NCI-H226 (cell line): Measurements from ENCODE around the gene JMJD1C.
"Not testable (repeated sequence)": the region's sequence is repeated elsewhere in the genome, so short reads cannot be mapped to it uniquely, and the experiment has no call there.

ENCODE experiments used
- DNase-seq: peaks from one replicate; pipeline ENCODE4 v3.0.0-alpha.2; 2015

Gene JMJD1C

GRCh38 chr10:63392224-63392623, 73.6 kb downstream of the JMJD1C start:
- no peak for DNase-seq

- DNase-seq, result no peak
These were observed 74.0 kb downstream of the JMJD1C start for GRCh38 chr10:63391812-63392211.

- no peak for DNase-seq
These were observed 75.3 kb downstream of the JMJD1C start for GRCh38 chr10:63390521-63390920.

- DNase-seq, result no peak
These were observed 77.3 kb downstream of the JMJD1C start for GRCh38 chr10:63388421-63389031.

GRCh38 chr10:63385254-63385653, 80.5 kb downstream of the JMJD1C start:
- no peak for DNase-seq

- no peak for DNase-seq
These were observed 81.1 kb downstream of the JMJD1C start for GRCh38 chr10:63384675-63385074.

GRCh38 chr10:63384001-63384400, 81.8 kb downstream of the JMJD1C start:
- DNase-seq, result no peak

GRCh38 chr10:63383141-63383540, 82.6 kb downstream of the JMJD1C start:
- DNase-seq, result no peak

GRCh38 chr10:63382066-63382465, 83.7 kb downstream of the JMJD1C start:
- DNase-seq, result no peak

- DNase-seq, result not testable (repeated sequence)
These were observed 88.5 kb downstream of the JMJD1C start for GRCh38 chr10:63377305-63377661.

- peak; percentile 22 for DNase-seq
These were observed 89.0 kb downstream of the JMJD1C start for GRCh38 chr10:63376560-63377304.

GRCh38 chr10:63375859-63376258, 89.9 kb downstream of the JMJD1C start:
- DNase-seq, result peak; percentile 4

GRCh38 chr10:63375458-63375857, 90.3 kb downstream of the JMJD1C start:
- no peak for DNase-seq

- DNase-seq, result peak; percentile 15
These were observed 90.8 kb downstream of the JMJD1C start for GRCh38 chr10:63374991-63375390.

GRCh38 chr10:63373176-63373575, 92.6 kb downstream of the JMJD1C start:
- DNase-seq, result no peak

- no peak for DNase-seq
These were observed 96.1 kb downstream of the JMJD1C start for GRCh38 chr10:63369711-63370110.

- DNase-seq, result no peak
These were observed 97.4 kb downstream of the JMJD1C start for GRCh38 chr10:63368365-63368764.

- DNase-seq, result no peak
These were observed 98.8 kb downstream of the JMJD1C start for GRCh38 chr10:63366933-63367332.

GRCh38 chr10:63365976-63366765, 99.6 kb downstream of the JMJD1C start:
- no peak for DNase-seq

GRCh38 chr10:63364918-63365317, 100.9 kb downstream of the JMJD1C start:
- DNase-seq, result no peak

- DNase-seq, result no peak
These were observed 101.8 kb downstream of the JMJD1C start for GRCh38 chr10:63363951-63364350.

- no peak for DNase-seq
These were observed 110.1 kb downstream of the JMJD1C start for GRCh38 chr10:63355682-63356081.

GRCh38 chr10:63352976-63353375, 112.8 kb downstream of the JMJD1C start:
- no peak for DNase-seq
